ENCODE data around the gene SPNS3.

Gene SPNS3

GRCh38 chr17:4448197-4448980 lies 14.6 kb downstream of the SPNS3 start:
- TF ChIP-seq, protein P1, sequence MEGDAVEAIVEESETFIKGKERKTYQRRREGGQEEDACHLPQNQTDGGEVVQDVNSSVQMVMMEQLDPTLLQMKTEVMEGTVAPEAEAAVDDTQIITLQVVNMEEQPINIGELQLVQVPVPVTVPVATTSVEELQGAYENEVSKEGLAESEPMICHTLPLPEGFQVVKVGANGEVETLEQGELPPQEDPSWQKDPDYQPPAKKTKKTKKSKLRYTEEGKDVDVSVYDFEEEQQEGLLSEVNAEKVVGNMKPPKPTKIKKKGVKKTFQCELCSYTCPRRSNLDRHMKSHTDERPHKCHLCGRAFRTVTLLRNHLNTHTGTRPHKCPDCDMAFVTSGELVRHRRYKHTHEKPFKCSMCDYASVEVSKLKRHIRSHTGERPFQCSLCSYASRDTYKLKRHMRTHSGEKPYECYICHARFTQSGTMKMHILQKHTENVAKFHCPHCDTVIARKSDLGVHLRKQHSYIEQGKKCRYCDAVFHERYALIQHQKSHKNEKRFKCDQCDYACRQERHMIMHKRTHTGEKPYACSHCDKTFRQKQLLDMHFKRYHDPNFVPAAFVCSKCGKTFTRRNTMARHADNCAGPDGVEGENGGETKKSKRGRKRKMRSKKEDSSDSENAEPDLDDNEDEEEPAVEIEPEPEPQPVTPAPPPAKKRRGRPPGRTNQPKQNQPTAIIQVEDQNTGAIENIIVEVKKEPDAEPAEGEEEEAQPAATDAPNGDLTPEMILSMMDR (IDR thresholded peaks at IDR 0.05; ENCODE audit: borderline replicate concordance, insufficient read depth, low read depth, low read length) = no peak
- no peak overlapping the region for H3K4me3 ChIP-seq (ENCODE audit: low read depth, low read length)

DNA sequence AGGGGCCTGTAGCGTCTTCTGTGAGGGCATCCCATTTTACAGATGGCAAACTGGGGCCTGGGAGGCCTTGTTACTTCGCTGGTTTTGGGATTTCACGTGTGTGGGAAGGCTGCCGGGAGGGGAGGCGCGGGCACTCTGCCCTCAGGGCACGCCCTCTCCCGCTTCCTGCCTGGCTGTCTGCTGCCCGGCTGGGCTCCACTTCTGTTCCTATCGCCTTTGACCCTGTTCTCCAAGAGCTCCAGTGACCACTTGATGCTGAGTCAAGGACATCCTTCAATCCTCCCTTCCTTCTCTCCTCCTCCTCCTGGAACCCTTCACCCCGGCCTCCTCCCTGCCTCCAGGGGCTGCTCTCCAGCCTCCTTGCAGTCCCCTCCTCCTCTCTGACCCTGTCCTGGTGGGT lies 16.0 kb downstream of the SPNS3 start:
- TF ChIP-seq, protein P1 (IDR thresholded peaks at IDR 0.05; ENCODE audit: borderline replicate concordance, insufficient read depth, low read depth, low read length) = no peak

GRCh38 chr17:4450710-4451316 lies 17.1 kb downstream of the SPNS3 start:
- TF ChIP-seq, protein P1 (IDR thresholded peaks at IDR 0.05; ENCODE audit: borderline replicate concordance, insufficient read depth, low read depth, low read length) = no peak
- H3K4me3 ChIP-seq (ENCODE audit: low read depth, low read length) = no peak overlapping the region

More for the DNA sequence above, 16.0 kb downstream of the SPNS3 start:
- H3K4me3 ChIP-seq (ENCODE audit: low read depth, low read length) = no peak overlapping the region

DNA sequence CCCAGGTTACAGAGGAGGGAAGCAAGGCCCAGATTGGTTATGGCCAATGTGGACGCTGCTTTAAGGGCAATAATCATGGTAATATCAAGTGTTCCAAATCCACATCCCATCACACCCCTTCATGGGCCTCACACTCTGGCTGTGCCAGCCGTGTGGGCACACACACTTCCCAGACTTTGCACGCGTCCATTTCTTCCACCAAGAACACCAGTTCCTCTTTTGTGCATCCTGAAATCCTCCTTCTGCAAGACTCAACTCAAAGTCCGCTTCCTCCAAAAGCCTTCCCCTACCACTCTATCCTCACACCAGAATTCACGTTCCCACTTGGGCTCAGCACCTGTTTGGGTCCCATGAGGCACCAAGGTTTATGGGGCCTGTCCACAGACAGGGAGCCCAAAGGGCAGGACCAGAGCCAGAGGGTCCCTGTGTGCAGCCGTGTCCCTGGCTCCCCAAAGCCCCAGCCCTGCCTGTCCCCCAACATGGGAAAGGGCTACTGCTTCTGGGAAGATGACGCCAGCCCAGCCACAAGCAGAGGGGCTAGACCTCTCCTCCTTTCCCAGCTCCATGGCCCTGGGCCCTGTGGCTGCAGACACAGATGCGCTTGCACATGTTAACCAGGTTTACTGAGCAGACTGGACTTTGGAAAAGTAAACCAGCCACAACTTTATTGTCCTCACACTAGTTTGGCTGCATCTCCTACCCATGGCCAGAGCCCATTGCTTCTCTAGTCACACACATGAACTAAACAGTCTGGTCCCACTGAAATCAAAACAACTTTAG lies 20.3 kb downstream of the SPNS3 start:
- TF ChIP-seq, protein P1 (IDR thresholded peaks at IDR 0.05; ENCODE audit: borderline replicate concordance, insufficient read depth, low read depth, low read length) = no peak
- no peak overlapping the region for H3K4me3 ChIP-seq (ENCODE audit: low read depth, low read length)

- TF ChIP-seq, protein P1 (IDR thresholded peaks at IDR 0.05; ENCODE audit: borderline replicate concordance, insufficient read depth, low read depth, low read length) = no peak
- no peak overlapping the region for H3K4me3 ChIP-seq (ENCODE audit: low read depth, low read length)
Measured at GRCh38 chr17:4460661-4461060, 26.9 kb downstream of the SPNS3 start.

- TF ChIP-seq, protein P1 (IDR thresholded peaks at IDR 0.05; ENCODE audit: borderline replicate concordance, insufficient read depth, low read depth, low read length) = no peak
- no peak overlapping the region for H3K4me3 ChIP-seq (ENCODE audit: low read depth, low read length)
Measured at GRCh38 chr17:4463818-4464476, 30.2 kb downstream of the SPNS3 start.
